HUES48 (cell line): ENCODE measurements around the gene SLC66A1.

Experiments
- H3K27ac ChIP-seq: one replicate; pipeline ENCODE4 v1.7.0; 2013; ENCODE audit warnings: low read depth, low read length, inconsistent platforms
- H3K27me3 ChIP-seq: 2 replicates; pipeline ENCODE4 v1.6.1; 2013; ENCODE audit warnings: mild to moderate bottlenecking, low read length; ENCODE audit not compliant: control insufficient read depth, insufficient read depth
- H3K36me3 ChIP-seq: 2 replicates; pipeline ENCODE4 v1.6.1; 2013; ENCODE audit warnings: low read length; ENCODE audit not compliant: control insufficient read depth, insufficient read depth
- H3K4me1 ChIP-seq: 2 replicates; pipeline ENCODE4 v1.6.1; 2013; ENCODE audit warnings: mild to moderate bottlenecking, low read length; ENCODE audit not compliant: control insufficient read depth, insufficient read depth
- H3K4me3 ChIP-seq: 2 replicates; pipeline ENCODE4 v1.5.1; 2013; ENCODE audit warnings: mild to moderate bottlenecking, low read depth, low read length
- H3K9ac ChIP-seq: 2 replicates; pipeline ENCODE4 v1.6.1; 2013; ENCODE audit warnings: mild to moderate bottlenecking, low read depth, low read length, moderate library complexity
- H3K9me3 ChIP-seq: 2 replicates; pipeline ENCODE4 v1.6.1; 2013; ENCODE audit warnings: low read length; ENCODE audit not compliant: control insufficient read depth, insufficient read depth

The SLC66A1 gene

GRCh38 chr1:19365721-19366120 is 53.6 kb downstream of the SLC66A1 start:
- Histone ChIP-seq H3K9me3 (no peaks in the 10 kb centered on the region), H3K27ac (no peak overlapping the region)

GRCh38 chr1:19366599-19367536 is 54.7 kb downstream of the SLC66A1 start:
- Histone ChIP-seq H3K9me3 (no peaks in the 10 kb centered on the region), H3K27me3 (no peaks in the 10 kb centered on the region), H3K36me3 (peaks cover 14% of the 10 kb centered on the region), H3K4me1 (no peaks in the 10 kb centered on the region), H3K27ac (no peak overlapping the region), H3K9ac (no peak overlapping the region), H3K4me3 (no peak overlapping the region)

More at GRCh38 chr1:19365721-19366120, 53.6 kb downstream of the SLC66A1 start:
- no peaks in the 10 kb centered on the region for H3K4me1 ChIP-seq
- no peaks in the 10 kb centered on the region for H3K27me3 ChIP-seq
- H3K9ac ChIP-seq: no peak overlapping the region
- H3K36me3 ChIP-seq: peaks cover 10% of the 10 kb centered on the region
- H3K4me3 ChIP-seq: no peak overlapping the region

- Histone ChIP-seq H3K36me3 (peaks cover 15% of the 10 kb centered on the region), H3K27ac (no peak overlapping the region), H3K9me3 (no peaks in the 10 kb centered on the region), H3K4me1 (no peaks in the 10 kb centered on the region), H3K27me3 (no peaks in the 10 kb centered on the region), H3K9ac (no peak overlapping the region), H3K4me3 (no peak overlapping the region)
Observed at GRCh38 chr1:19367584-19368041, 55.5 kb downstream of the SLC66A1 start.

- Histone ChIP-seq H3K36me3 (peaks cover 15% of the 10 kb centered on the region; the same call in 1 of the 2 replicates), H3K9me3 (no peaks in the 10 kb centered on the region), H3K27ac (no peak overlapping the region), H3K9ac (no peak overlapping the region), H3K4me1 (no peaks in the 10 kb centered on the region), H3K4me3 (no peak overlapping the region), H3K27me3 (no peaks in the 10 kb centered on the region)
Observed at GRCh38 chr1:19368050-19368449, 55.9 kb downstream of the SLC66A1 start.

- Histone ChIP-seq H3K9me3 (no peaks in the 10 kb centered on the region), H3K27ac (no peak overlapping the region)
Observed at GRCh38 chr1:19368964-19369363, 56.8 kb downstream of the SLC66A1 start.

GRCh38 chr1:19369396-19370090 is 57.4 kb downstream of the SLC66A1 start:
- Histone ChIP-seq H3K4me3 (no peak overlapping the region), H3K4me1 (no peaks in the 10 kb centered on the region), H3K36me3 (peaks cover 19% of the 10 kb centered on the region), H3K9me3 (no peaks in the 10 kb centered on the region), H3K27ac (no peak overlapping the region), H3K27me3 (no peaks in the 10 kb centered on the region), H3K9ac (no peak overlapping the region)

More at GRCh38 chr1:19368964-19369363, 56.8 kb downstream of the SLC66A1 start:
- Histone ChIP-seq H3K4me3 (no peak overlapping the region), H3K4me1 (no peaks in the 10 kb centered on the region), H3K9ac (no peak overlapping the region), H3K36me3 (peaks cover 17% of the 10 kb centered on the region), H3K27me3 (no peaks in the 10 kb centered on the region)

GRCh38 chr1:19370453-19371170 is 58.5 kb downstream of the SLC66A1 start:
- Histone ChIP-seq H3K27me3 (no peaks in the 10 kb centered on the region), H3K36me3 (peaks cover 21% of the 10 kb centered on the region), H3K9ac (no peak overlapping the region), H3K4me1 (no peaks in the 10 kb centered on the region), H3K4me3 (no peak overlapping the region), H3K9me3 (no peaks in the 10 kb centered on the region), H3K27ac (no peak overlapping the region)

GRCh38 chr1:19371226-19372135 is 59.4 kb downstream of the SLC66A1 start:
- Histone ChIP-seq H3K4me1 (no peaks in the 10 kb centered on the region), H3K27ac (no peak overlapping the region), H3K9ac (no peak overlapping the region), H3K36me3 (peaks cover 30% of the 10 kb centered on the region), H3K27me3 (no peaks in the 10 kb centered on the region), H3K9me3 (no peaks in the 10 kb centered on the region), H3K4me3 (no peak overlapping the region)

GRCh38 chr1:19372136-19372514 is 60.0 kb downstream of the SLC66A1 start:
- no peak overlapping the region for H3K9ac ChIP-seq
- H3K9me3 ChIP-seq: no peaks in the 10 kb centered on the region
- H3K4me1 ChIP-seq: no peaks in the 10 kb centered on the region
- no peaks in the 10 kb centered on the region for H3K27me3 ChIP-seq
- H3K4me3 ChIP-seq: no peak overlapping the region
- no peak overlapping the region for H3K27ac ChIP-seq
- peaks cover 36% of the 10 kb centered on the region for H3K36me3 ChIP-seq

- no peak overlapping the region for H3K27ac ChIP-seq
- H3K4me3 ChIP-seq: no peak overlapping the region
- H3K4me1 ChIP-seq: no peaks in the 10 kb centered on the region
- H3K27me3 ChIP-seq: no peaks in the 10 kb centered on the region
- H3K9ac ChIP-seq: no peak overlapping the region
- H3K36me3 ChIP-seq: peaks cover 41% of the 10 kb centered on the region
- H3K9me3 ChIP-seq: no peaks in the 10 kb centered on the region
Observed at GRCh38 chr1:19372602-19373001, 60.5 kb downstream of the SLC66A1 start.
